Stromal cell of bone marrow (primary cell): ENCODE results near the gene IGFL1.
"Not testable (repeated sequence)": the region's sequence is repeated elsewhere in the genome, so short reads cannot be mapped to it uniquely, and the experiment has no call there.

Experiments
- DNase-seq: peaks from one replicate; pipeline ENCODE4 v3.0.0-alpha.2; 2012; ENCODE audit warnings: low read depth

The IGFL1 gene

GRCh38 chr19:46229442-46229841 is at the start of gene IGFL1:
Gene IGFL1, plus strand, starts transcription at chr19:46229742. Its CDS starts 33 bp downstream, at chr19:46229775.
- DNase-seq: no peak

- peak; percentile 79 for DNase-seq
Measured at GRCh38 chr19:46180701-46181387, 48.7 kb upstream of the IGFL1 start.

- peak; percentile 36 for DNase-seq
Measured at GRCh38 chr19:46181388-46181779, 48.2 kb upstream of the IGFL1 start.

GRCh38 chr19:46182476-46182875 is 47.1 kb upstream of the IGFL1 start:
- no peak for DNase-seq

- DNase-seq: peak; percentile 21
Measured at GRCh38 chr19:46184775-46185710, 44.5 kb upstream of the IGFL1 start.

GRCh38 chr19:46186101-46186716 is 43.3 kb upstream of the IGFL1 start:
- DNase-seq: no peak

GRCh38 chr19:46186717-46187101 is 42.8 kb upstream of the IGFL1 start:
- DNase-seq: no peak

GRCh38 chr19:46189971-46190888 is 39.3 kb upstream of the IGFL1 start:
- DNase-seq: no peak

- no peak for DNase-seq
Measured at GRCh38 chr19:46191356-46191755, 38.2 kb upstream of the IGFL1 start.

- no peak for DNase-seq
Measured at GRCh38 chr19:46191972-46192371, 37.6 kb upstream of the IGFL1 start.

GRCh38 chr19:46192626-46192991 is 36.9 kb upstream of the IGFL1 start:
- not testable (repeated sequence) for DNase-seq

- DNase-seq: peak; percentile 49
Measured at GRCh38 chr19:46192992-46193650, 36.4 kb upstream of the IGFL1 start.

- DNase-seq: no peak
Measured at GRCh38 chr19:46193678-46194077, 35.9 kb upstream of the IGFL1 start.

- DNase-seq: no peak
Measured at GRCh38 chr19:46195104-46195503, 34.4 kb upstream of the IGFL1 start.

- DNase-seq: not testable (repeated sequence)
Measured at GRCh38 chr19:46195919-46196318, 33.6 kb upstream of the IGFL1 start.

- no peak for DNase-seq
Measured at GRCh38 chr19:46196410-46197124, 33.0 kb upstream of the IGFL1 start.

GRCh38 chr19:46197314-46198070 is 32.0 kb upstream of the IGFL1 start:
- no peak for DNase-seq

GRCh38 chr19:46198756-46199155 is 30.8 kb upstream of the IGFL1 start:
- DNase-seq: no peak

GRCh38 chr19:46201454-46202310 is 27.9 kb upstream of the IGFL1 start:
- DNase-seq: no peak
